ENCODE measurements around the gene DDX10.

Gene DDX10

DNA sequence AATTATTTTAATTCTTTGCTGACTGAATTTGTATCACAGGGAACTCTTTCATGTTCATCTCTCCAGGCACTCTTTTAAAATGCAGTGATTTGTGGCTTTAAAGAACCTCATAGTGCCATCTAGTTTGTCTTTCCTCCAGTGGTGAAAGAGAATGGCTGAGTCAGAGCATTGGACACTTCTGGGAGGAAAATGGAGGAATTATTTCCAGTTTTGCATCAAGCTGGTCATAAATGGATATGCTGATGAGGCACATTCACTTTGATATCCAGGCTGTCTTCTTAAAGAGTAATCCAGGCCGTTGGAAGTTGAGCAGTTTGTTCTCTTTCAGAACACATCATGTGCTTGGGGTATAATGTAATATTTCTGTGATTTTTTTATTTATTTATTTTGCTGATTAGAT lies 273.7 kb downstream of the DDX10 start:
- DNase-seq (ENCODE audit: low read depth in 2 of 2), result no peak

DNA sequence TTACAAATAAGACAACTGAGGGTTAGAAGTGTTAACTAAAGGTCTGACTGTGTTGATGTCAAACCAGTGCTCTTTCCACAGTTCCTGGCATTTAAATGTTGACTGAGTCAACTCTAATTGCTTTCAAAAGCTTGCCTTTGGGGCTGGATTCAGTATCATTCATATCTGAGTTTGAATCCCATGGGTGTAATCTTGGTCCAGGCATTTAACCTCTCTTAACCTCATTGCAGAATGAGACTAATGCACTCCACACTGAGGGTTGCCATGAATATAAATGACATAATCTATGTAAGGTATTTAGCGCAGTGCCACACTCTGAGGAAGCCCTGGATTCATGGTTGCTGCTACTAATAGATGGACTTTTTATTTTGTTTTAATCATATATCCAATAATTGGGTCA lies 274.3 kb downstream of the DDX10 start:
- no peak for DNase-seq (ENCODE audit: low read depth in 2 of 2)

DNA sequence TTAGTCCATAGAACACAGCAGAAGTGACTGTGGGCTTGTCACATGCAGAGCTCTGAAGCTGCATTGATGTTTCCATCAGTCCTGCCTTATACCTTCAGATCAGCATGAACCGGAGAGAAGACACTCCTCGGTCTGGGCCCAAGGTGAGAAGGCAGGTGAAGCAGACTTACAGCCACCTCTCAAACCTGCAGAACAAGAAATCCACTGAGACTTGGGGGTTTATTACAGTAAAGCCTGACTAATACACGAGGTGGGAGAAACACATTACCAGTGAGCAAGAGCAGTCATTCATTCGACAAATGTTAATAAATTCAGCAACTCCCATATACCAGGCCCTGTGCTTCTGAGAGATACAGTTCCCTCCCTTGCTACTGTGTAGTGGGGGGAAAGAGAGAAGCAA lies 279.0 kb downstream of the DDX10 start:
- no peak for DNase-seq (ENCODE audit: low read depth in 2 of 2)

DNA sequence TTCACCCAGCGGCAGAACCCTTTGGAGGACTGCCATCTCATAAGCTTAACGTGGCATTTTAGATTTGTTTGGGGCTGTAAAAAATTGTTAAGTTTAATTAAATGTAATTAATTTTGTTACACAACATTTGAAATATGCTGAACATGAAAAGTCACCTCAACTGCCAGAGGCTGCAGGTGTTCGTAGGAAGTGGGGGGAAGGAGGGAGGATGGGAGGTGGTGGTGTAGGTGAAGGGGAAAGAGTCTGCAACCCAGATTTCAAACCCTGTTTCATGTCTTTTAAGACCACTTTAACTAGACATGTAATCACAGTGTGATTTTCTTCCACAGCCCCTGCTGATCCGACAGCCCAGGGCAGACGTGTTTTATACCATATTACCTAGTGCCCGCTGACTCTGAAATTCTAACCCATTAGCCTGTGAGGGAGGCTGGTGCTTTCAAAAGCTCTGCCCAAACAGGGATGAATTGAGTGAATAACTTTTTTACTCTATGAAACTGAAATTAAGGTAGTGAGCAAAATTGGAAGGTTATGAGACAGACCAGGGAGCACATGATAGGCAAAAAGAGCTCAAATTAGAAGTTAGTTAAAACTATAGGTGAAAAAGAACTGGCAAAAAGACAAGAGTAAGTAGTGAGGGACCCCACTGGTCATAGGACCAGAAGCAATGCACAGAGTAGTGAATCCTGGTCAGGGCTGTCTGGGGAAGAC lies 279.8 kb downstream of the DDX10 start:
- DNase-seq (ENCODE audit: low read depth in 2 of 2), result no peak

DNA sequence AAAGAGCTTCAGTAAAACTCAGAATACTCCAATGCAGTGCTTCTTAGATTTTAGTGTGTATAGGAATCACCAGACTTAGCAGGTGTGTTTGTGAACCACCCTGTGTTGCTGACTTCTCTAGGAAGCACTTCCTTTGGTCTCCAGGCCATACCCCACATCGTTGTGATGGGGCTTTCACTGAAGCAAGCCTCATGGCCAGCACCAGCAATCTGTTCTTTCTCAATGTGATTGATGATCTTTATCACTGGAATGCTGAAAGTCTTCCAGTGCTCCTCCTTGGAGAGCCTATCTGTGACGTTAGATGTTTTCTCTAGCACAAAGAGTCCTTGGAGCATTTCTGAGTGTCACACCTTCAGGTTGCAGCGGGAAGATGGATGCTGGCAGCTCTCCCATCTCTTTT lies 280.5 kb downstream of the DDX10 start:
- DNase-seq (ENCODE audit: low read depth in 2 of 2), result no peak

DNA sequence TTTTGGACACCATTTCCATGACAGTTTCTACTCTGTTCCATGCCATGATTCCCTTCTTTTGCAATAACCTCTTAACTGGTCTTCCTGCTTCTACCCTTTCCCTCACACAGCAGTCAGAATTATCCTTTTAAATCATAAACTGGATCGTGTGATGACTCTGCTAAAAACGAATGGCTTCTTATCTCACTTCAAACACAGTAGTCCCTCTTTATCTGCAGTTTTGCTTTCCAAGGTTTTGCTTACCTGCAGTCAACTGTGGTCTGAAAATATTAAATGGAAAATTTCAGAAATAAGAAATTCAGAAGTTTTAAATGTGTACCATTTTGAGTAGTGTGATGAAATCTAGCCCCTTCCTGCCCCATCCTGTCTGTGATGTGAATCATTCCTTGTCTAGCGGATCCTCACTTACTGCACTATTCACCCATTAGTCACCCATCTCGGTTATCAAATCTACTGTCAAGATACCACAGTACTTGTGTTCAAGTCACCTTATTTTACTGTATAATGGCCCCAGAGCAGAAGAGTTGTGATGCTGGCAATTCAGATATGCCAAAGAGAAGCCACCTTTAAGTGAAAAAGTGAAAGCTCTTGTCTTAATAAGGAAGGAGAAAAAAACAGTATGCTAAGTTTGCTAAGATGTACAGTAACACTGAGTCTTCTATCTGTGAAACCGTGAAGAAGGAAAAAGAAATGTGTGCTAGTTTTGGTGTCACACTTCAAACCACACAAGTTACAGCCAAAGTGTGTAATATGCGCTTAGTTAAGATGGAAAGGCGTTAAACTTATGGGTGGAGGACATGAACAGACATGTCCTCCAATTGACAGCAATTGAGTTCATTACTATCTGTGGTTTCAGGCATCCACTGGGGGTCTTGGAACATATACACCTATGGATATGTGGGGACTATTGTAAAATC lies 283.0 kb downstream of the DDX10 start:
- no peak for DNase-seq (ENCODE audit: low read depth in 2 of 2)

DNA sequence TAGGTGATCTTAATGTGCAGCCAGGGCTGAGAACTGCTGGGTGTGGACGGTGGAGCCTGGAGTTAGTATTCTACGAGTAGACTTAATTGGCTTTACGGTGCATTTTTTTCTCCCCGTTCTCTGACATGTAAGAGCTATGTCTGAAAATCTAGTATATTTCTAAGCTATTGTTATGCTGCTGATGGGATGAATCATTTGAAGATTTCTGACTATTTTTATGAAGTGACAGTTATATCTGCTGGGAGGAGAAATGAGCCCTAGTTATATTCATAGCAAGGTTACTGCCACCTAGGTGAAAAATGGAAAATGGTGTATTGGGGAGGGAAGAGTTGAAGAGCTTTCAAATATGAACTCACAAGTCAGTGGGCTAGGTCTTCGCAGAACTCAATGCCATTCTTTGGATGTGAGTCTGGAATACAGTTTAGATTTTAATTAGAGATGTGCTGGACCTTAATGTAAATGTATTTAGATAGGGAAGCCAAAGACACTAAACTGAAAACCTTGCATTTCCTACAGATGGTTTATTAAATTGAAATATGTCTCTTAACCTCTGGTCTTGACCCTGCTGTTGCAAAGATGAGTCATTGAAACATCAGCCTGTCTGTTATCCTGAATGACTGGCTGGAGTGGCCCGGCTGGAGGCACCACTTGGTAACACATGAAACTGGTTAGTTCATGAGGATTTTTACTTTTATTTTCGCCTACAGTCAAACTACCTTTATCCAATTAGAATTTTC lies 293.7 kb downstream of the DDX10 start:
- DNase-seq (ENCODE audit: low read depth in 2 of 2), result no peak

DNA sequence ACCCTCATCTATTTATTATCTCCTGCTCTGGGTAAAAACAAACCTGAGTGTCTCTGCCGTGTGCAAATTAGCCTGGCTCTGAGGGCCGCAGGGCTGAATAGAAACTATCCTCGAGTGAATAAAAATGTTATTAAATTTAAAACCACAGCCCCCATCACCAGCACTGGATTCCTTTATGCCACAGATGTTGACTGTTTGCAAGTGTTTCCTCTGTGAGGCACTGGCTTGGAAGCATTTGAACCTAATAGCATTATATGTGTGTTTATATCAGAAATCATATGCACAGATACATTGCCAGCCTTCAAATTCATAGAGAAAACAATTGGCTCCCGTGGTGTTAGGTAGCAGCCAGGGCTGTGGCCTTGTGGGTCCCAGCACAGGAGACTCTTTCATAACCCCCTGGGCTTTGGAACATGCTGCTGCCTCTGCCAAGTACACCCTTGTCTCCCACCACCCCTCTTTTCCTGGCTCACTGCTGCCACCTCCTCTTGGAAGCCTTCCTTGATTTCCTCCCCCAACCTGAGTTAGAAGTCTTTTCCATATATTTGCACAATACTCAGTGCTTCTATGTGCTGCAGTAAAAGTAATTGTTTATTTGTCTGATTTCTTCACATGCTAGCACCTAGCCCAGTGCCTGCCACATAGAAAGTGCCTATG lies 294.4 kb downstream of the DDX10 start:
- DNase-seq (ENCODE audit: low read depth in 2 of 2), result no peak

DNA sequence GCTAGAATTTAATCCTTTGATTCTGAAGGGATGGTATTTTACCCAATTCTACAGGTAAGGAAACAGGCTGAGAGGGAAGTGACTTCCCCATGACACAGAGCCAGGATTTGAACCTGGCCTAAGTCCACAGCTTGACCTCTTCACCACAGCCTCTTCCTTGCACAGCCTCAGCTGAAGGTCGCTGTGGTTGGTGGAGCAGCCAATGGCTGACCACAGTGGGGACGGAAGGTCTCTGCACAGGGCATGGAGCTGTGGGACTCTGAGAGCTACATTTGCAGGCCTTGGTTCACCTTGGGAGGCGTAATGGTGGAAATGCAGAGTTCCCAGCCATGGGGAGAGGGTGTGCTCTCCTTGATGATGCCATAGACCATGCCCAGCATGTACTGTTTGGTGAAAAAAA lies 295.0 kb downstream of the DDX10 start:
- DNase-seq (ENCODE audit: low read depth in 2 of 2), result no peak

DNA sequence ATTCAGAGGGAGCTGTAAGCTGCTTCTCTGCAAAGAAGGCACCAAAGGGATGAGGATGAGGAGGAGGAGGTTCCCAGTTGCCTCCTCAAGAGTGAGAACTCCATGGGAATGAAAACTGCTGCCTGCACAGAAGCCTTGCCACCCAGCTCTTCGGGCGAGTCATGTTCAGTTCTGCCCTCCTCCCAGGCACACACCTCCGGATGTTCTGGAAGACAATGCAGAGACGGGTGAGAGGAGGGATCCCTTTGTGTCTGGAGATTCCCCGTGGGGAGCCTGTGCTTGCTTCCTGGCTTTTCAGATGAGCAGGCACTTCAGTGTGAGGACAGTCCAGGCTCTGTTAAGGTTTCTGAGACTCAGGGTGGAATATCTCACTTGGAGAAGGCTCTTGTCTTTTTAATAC lies 295.6 kb downstream of the DDX10 start:
- DNase-seq (ENCODE audit: low read depth in 2 of 2), result no peak

DNA sequence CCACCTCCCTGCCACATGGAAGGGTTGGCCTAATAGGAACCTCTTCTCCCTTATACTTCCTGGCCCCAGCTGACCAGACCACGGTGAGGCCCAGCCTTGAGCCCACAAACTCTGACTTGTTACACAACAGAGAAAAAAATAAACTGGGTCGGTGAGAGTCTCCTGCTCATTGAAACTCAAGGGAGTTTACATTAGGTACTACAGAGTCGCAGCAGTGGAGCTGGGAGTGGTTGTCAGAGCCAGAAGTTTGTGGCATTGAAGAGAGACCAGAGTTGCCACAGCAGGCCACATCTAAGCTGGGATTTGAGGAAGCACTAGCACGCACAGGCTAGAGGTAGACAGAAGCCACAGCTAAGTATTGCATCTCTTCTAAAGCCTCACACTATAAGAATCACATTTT lies 296.2 kb downstream of the DDX10 start:
- no peak for DNase-seq (ENCODE audit: low read depth in 2 of 2)

DNA sequence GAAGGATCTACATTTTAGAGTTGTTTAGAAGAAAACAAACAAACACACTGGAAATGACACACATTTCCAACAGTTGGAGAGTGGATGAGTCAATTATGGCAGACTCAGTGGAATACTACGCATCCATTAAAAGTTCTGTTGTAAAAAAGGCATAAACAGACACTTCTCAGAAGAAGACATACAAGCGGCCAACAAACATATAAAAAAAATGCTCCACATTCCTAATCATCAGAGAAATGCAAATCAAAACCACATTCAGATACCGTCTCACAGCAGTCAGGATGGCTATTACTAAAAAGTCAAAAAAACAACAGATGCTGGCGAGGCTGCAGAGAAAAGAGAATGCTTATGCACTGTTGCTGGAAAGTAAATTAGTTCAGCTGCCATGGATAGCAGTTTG lies 298.2 kb downstream of the DDX10 start:
- no peak for DNase-seq (ENCODE audit: low read depth in 2 of 2)

DNA sequence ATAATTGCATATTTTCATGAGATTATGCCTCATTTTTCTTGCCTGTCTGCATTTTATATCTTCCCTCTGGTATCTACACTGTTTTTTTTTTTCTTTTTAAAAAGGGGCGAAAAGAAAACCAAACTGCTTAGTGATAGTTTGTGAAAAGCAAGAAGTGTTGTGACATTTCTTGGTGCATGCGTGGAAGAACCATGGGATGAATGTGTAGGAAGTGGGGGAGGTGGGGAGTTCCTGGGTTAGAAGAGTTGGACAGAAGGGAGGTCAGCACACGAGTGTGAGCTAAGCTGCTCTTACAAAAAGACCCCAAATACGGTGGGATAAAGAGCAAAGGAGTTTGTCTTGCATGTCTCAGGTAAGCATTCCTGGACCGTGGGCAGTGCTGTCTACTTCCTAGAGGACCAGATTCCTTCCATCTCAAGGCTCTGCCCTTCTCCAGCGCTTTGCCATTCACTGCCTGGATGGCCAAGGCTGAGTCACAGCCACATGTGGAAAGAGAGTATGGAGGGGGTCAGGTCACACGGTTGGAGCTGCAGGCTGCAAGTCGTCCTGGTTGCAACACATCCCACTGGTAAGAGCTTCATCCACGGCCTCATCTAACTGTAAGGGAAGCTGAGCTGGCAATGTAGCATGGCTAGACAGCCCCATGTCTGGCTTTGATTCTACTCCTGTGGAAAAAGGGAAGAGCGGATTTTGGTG lies 300.6 kb downstream of the DDX10 start:
- no peak for DNase-seq (ENCODE audit: low read depth in 2 of 2)

DNA sequence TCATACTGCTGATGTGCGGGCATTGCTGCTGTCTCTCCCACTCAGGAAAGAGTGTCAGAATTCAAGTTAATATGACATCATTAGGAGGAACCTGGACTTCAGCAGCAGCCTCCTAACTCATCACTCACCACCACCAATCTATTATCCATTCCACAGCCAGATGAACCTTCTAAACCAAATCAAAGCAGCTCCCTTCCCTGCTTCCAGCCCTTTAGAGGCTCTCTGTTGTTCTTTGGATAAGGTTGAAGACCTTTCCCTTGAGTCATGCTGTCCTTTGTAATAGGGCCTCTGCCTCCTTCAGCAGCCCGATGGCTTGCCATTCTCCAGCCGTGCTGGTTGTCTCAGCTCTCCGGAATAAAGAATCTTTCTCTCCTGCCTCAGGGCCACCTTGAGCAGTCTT lies 301.3 kb downstream of the DDX10 start:
- no peak for DNase-seq (ENCODE audit: low read depth in 2 of 2)

DNA sequence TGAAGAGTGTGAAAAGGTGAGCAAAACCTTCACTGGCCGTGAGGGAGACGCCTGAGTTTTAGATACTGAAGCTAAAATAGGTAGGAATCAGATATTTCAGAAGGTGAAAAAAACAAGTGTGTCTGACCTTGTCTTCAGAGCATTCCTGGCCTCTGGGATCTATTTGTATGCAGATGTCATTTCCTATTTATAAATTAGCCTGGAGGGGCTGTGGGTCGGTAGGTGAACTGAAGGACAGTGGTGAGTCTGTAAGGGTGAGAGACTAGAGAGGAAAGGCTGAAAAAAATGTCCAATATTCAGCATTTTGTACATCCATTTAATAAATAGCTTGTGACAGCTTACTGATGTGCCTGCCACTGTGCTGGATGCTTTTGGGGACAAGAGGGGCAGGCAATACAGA lies 302.1 kb downstream of the DDX10 start:
- DNase-seq (ENCODE audit: low read depth in 2 of 2), result no peak

DNA sequence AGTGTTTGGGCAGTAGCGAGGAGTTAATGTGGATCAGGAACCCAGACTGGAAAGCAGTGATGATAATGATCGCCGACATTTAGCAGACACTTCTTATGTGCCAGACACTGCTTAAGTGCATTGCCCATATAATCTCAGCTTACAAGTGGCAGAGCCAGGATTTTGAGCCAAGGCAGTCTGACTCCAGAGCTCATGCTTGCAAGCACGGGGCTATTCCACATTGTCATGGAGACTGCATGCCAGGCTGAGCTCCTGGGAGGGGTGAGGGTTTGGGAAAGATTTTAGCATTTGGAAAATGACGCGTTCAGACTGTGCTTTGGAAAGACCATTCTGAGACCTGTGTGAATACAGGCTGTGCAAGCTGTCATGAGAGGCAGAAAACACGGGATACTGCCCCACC lies 302.7 kb downstream of the DDX10 start:
- DNase-seq (ENCODE audit: low read depth in 2 of 2), result no peak

DNA sequence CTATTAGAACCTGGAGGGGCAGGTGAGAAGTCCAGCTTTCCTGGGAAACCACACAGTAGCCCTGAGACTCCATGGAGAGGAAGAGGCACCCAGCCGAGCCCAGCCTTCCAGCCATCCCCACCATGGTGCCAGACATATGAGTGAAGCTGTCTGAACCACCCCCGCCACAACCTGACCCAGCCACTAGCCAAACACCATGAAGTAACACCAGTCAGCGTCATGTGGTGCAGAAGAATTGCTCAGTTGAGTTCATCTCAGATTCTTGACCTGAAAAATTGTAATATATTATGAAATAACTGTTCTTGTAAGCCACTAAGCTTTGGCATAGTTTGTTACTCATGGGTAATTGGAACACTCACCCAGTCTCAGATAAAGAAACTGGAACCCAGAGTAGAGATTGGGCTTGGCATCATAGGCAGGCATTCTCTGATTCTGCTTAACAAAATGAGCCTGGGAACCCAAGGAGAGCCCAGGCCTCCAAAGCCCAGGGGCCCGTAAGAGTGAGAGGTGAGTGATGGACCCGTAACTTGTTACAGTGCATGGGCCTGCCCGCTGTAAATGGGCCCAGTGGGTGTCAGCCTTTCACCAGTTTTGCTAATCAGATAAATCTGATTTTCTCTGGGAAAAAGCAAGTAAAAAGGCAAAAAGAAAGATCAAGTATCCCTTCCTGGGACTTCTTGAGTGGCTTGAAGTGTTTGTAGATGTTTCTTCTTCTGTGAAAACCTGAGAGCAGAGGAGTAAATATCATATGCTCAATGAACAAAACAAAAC lies 305.5 kb downstream of the DDX10 start:
- DNase-seq (ENCODE audit: low read depth in 2 of 2), result no peak

DNA sequence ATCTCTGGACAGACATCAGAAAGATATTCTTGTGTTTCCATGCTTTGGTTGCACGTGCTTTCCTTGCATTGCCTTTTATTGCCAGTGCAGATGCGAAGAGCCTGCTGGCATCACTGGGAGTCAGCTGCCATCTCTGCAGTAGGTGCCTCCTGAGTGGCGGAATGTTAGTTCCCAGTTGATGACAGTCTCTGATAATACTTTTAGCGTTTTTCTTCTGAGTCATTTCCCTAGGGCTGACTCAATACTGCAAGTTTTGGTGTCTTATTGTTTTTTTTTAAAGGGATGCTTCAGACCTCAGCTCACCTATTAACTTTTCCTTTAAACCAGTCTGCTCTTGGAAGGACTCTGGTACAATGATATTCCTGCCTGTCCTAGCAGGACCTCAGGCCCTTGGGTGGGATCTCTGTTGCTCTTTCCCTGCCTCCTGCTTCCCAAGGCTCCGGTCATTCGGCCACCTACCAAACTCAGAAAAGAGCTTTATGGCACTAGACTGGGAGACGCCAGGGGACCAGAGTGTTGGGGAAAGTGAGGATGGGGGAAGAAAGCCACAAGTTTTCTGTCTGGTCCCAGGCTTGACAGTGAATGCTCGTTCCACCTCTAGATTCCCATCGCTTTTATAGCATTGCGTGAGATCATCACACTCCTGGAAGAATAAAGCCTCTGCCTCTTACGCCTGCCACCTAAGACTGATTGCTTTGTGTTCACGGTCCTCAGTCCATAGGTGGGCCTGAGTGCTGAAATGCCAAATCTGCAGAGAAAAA lies 308.7 kb downstream of the DDX10 start:
- DNase-seq (ENCODE audit: low read depth in 2 of 2), result no peak

DNA sequence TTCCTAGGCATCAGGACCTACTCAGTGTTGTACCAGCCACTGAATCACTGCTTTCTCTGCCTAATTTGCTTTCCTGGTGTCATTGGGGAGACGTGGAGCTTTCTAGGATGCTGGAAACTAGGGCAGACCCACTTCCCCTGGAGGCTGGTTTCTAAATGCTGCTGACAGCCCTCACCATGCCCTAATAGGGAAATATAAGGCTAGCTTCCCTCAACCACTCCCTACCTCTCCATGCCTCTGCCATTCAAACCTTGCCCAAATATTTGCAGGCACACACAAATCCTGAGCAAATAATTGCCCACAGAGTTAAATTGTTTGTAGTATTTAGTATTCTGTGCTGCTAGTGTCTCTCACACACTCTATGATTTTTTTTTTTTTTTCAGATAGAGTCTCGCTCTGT lies 310.2 kb downstream of the DDX10 start:
- DNase-seq (ENCODE audit: low read depth in 2 of 2), result no peak

DNA sequence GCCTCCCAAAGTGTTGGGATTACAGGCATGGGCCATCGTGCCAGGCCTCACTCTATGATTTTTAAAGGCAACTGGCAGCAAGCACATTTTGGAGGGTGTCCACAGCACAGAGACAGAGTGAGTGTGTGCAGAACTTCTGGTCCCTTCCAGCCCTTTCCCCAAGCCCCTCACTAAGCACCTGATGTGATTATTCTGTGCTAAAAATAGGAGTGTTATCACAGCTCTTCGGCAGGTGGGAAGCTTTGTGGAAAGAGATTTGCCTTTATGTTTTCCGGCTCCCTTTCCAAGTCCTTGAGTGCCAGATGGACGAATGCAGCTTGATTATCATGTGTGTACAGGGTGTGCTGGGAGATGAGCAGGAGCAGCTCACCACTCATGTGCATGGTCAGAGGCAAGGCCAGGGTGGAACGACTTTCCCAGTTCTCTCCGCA lies 310.8 kb downstream of the DDX10 start:
- DNase-seq (ENCODE audit: low read depth in 2 of 2), result no peak

Data from stimulated activated CD8-positive, alpha-beta memory T cell treated with anti-CD3 and anti-CD28 coated beads, Interleukin-15, amount 100 ng/mL, for 4 hours (primary cell).